AG08395 (cell line): ENCODE results near the gene DGKG.

ENCODE experiments used
- DNase-seq: peaks from one replicate; pipeline ENCODE4 v3.0.0; 2012; ENCODE audit warnings: mixed read lengths, low spot score

DGKG gene

DNA sequence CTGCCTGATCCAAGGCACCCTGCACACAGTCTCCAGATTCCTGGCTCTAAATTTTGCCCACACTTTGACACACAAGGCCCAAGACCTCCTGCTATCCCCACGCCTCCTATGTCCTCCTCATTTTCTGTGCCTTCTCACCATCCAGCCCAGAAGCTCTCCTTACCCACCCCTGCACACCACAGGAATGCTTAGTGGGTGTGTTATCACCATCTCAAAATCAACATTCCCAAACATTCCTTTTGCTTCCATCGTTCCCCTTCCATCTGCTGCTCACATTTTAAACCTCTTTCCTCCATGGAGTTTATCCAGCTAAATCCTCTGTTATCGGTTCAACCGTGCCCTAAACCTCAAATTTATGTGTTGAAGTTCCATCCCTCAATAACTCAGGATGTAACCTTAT is 43.9 kb downstream of the DGKG start:
- peak; percentile 37 for DNase-seq

DNA sequence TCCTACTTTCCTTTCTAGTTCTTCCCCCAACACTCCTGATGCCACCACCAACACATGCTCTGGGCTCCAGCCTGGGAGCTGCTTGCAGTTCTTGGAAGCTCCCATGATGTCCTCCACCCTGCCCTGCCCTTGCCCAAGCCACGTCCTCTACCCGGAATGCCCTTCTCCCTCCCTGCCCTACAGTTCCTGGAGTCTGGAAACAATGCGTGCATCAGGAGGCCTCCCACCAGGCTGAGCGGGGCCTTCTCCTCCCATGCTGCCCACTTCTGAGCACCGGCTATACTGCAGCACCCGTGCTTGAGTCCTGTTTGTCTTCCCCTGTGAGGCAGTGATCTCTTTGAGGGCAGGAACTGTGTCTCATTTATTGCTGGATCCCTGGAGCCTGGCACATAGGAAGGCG is 44.6 kb downstream of the DGKG start:
- DNase-seq = no peak

DNA sequence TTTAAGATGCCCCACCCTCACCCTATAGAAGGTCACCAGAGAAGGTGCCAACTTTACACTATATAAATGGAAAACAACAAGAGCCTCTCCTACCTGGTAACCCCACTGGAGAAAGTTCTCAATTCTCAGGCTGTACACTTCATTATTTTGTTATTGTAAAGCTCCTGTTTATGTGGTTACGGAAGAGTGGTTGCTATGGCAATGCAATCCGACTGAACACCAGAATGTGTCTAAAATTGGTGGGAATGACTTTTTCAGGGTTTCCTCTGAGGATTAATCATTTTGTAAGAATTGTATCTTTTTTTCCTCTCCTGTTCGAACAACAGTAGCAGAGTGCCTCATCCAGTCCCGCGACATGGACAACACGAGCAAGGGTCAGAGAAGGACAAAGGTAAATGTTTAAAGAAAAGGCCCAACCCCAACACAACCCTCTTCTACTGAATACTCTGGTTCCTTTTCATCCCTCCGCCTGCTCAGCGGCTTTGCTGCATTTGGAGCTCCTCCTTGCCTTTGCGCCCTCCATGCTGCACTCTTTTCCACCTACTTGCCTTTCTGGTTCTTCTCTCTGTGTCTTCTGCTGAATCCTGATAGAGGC is 45.3 kb downstream of the DGKG start:
- DNase-seq = no peak

DNA sequence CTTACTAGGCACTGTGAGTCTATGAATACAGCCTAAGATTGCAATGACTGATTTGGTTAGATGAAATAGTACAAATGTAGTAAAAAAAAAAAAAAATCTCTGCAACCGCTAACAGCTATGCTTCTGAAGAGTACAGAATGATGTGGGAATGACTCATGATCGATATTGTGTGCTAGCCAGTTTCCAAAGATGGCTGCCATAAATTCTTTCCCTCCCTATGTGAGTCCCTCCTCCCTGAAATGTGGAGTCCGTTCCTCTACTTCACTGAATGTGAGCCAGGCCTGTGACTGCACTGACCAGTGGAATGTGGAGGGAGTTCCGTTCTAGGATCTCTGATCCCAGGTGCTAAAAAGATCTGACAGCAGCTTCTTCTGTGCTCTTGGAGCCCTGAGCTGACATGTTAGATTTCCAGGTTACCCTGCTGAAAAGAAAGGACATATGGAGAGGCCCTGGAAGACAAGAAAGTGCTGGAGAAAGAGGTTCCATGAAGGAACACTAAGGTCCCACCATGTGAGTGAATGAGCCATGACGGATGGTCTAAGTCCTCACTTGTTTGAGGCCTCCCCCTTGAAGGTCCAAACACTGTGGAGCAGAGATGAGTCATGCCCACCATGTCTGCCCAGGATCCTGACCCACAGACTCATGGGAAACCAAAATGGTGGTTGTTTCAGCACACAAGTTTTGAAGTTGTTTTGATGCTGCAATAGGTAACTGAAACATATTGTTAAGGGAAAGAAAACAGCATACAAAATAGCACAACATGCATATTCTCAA is 46.3 kb downstream of the DGKG start:
- DNase-seq = peak; percentile 68

DNA sequence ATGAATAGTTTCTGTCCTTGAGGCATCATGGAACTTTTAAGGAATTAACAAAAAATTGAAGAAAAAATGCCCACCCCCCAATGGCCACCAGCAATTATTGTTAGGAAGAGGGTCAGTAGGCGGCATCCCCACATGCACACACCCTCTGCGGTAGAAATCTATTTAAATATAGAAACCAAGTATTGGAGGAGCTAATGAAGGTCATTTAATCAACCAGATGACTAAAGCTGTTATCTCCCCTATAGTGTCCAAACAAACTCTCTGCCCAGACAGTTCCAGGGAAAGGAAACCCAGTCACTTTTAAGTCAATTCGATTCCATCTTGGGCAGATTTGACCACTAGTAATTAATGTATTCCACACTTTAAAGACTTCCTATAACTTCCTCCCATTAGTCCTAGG is 47.1 kb downstream of the DGKG start:
- DNase-seq = no peak

DNA sequence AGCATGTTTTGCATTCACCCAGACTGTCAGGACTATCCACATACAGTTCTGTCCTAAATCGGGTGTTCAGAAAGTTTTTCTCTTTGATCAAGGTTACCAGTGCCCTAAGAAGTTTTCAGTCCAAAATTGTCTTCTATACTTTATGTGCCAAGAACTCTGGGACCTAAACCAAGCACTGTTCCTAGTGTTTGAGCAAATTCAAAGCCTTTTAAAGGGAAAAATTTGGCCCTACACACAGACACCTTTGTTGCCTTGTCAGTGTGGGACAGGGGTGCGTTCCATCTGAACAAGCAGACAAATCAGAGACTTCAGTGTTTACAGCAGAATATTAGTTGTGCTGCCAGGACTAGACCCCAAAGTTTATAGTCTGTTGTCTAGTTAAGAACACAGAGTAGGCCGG is 50.6 kb downstream of the DGKG start:
- no peak for DNase-seq

DNA sequence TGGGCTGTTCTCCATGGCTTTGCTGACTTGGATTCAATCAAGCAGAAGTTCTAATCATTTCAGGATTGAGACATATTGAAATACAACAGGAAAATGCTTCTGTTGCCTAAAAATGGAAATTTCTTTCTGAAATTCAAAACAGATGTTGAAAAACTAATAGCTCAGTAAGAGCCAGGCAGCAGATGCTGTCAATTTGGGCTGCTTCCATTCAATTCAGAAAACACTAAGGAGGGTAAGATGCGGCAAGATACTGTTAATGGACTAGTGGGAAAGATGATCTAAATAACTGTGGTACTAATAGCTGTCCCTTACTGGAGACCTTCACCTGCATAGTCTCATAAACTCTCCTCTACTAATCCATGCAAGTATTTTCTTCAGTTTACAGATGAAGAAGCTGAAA is 53.5 kb downstream of the DGKG start:
- no peak for DNase-seq

DNA sequence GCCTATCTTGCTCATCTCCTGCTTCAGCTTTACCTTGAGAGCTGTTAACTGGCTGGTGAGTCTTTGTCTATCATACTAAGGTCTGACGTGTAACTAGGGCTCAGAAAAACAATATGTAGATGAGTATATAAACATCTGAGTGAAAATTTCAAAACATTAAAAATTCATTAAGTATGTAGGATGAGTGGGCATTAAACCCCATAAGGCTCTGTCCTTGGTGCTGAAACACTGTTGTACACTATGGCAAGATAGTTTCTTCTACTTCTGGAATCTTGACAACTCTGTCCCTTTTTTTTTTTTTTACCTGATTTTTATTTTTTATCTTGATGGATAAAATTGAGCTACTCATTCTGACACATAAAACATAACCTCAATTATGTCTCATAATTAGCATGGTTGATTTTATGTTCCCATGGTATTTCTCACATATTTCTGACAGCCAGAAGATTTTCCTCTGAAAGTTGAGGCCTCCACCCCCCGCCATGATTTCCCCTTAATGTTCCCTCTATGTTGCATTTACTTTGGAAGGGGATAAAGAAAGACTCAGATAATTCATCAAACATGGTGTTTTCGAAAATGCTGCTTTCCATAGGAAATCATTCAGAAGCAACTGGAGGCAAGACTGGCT is 54.3 kb downstream of the DGKG start:
- no peak for DNase-seq

DNA sequence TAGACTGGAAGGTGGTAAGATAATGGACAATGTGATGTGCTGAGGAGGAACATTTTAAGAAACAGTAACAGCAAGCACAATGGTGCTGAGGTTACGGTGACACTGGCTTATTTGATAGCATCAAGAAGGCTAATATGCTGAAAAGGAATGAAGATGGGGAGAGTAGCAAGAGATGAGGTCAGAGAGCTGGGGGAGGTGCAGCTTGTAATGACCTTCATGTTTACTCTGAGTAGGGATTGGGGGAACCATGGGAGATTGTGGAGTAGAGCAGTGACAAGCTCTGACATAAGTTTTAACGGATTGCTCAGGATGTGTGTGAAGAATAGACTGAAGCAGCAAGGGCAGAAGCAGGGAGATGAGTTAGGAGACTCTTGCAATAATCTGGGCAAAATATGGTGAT is 56.7 kb downstream of the DGKG start:
- no peak for DNase-seq

DNA sequence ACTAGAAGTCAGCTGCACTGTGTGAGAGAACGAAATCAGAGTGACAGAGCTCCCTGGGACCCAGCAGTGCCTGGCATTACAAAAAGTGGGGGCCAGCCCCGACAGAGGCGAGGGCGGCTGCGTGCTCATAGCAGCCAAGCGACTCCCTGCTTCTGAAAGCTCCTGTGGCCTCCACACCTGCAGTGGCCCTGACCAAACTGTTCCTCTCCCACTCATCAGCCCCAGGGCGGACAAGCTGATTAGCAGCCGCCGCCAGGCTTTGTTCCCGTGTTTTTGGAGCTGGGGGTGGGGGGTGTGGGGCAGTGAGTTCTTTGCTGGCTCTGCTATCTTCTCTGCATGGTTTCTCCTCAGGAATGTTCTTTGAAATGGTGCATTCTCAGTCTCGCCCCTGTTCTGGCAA is 58.1 kb downstream of the DGKG start:
- DNase-seq = no peak

DNA sequence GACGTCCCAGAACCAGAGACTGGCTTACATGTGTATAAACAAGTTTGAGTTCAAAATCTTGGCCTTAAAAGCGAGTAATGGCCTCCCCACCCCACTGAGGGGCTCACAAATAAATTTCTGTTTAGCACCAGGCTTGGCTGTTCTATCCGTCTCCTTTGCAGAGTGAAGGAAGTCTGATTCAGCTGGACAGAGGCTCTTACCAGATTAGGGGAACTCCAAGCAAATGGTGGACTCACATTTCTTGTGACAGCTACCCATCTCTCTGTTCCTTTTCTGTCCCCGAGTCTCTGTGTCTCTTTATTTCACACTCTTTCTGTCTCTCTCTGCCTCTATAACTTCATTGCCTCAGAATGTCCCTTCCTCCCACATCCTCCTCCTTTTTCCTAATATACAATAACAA is 62.7 kb downstream of the DGKG start:
- DNase-seq = no peak

DNA sequence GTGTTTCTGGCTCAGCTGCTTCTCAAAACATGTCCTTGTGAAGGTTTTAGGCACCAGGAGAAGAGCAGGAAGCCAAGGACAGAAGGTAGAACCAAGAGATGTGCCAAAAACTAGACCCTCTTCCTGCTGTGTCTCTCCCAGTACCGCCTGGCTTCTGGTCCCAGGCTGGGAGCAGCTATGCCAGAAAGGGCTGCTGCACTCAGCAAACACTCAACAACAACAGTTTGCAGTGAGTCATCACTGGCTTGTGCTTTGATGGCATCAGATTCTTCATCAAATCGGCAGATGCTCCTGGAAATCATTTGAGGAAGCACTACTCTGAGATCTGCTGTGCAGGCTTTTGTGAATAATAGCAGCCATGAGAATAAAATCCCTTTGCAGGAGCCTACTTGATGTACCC is 63.2 kb downstream of the DGKG start:
- peak; percentile 66 for DNase-seq

DNA sequence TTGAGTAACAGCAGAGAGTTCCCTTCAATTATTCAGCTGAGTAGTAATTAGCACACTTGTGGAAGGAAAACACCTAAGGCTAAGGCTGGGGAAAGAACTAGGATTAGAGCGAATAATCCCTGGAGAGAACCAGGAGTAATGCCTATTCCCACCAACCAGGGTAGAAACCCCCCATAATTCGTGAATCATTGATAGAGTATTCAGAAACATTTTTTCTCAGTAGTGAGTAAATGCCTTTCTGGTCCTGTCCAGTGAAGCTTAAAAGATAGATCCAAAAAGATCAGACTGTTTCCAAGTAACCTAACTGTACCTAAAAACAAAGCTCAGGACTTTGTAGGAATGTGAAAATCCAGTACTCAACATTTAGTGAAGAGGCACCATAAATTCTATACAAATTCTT is 71.2 kb downstream of the DGKG start:
- no peak for DNase-seq

DNA sequence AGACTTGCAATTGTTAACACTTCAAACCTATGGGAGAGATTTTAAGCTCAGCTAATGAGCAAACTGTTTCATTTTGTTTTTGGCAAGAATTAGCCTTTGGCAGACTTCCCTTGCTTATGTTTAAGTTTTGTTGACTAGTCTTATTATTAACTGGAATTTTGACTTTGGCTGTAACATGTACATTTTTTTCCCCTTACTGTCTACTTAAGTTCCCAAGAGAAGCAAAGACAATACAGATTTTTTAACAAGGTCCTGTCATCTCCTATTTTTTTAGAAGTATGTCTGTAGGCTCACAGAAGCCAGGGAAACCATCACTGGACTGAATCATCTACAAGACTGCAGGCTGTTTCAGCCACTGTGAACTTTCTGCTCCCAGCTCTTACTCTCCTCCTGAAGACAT is 74.3 kb downstream of the DGKG start:
- peak; percentile 86 for DNase-seq

DNA sequence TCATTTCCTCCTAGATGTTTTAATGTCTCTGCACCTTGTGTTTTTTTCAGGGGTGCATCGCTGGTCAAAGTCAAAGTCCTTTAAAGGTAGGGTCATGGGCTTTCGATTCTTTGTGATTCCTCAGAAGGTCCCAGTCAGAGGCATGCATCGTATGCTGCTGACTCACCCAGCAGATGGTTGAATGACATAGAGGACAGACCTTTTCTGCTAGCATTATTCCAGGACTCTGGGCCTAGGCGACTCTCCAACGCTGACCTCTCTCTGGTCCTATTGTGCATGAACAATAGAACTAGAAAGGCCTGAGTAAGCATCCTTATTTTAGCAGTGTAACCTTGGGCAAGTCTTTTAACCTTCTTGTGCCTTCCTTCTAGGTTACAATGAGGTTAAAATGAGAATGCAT is 75.9 kb downstream of the DGKG start:
- no peak for DNase-seq

DNA sequence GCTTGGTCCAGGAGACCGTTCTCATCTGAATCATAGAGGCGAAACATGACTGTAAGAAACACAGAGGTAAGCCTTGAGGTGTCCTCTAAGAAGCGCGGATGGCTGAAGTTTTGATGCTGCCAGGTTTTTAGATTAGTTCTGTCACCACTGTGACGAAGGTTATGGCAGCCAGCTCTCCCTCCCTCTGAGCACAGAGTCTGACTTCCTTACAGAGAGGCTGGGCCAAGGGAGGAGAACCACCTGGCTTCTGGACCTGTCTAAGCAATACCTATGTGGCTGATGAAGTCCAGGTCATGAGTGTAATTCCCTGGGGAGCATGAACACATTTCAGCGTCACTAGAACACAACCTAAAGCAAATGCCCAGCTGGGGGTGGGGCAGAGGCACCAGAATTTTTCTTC is 77.4 kb downstream of the DGKG start:
- DNase-seq = no peak

DNA sequence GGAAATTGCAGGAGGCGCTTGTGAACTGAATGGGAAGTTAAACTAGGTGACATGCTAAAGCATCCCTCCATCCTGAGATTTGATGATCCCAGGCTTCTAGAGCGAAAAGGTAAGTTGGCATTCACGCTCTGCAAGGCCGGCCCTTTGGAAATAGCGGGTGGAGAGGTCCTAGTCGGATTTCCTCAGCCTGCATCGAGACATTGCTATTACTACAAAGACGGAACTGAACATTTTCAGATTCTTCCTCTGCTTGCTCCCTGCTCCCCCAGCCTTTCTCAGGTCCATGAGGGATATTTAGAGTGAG is 77.7 kb downstream of the DGKG start:
- DNase-seq = no peak

DNA sequence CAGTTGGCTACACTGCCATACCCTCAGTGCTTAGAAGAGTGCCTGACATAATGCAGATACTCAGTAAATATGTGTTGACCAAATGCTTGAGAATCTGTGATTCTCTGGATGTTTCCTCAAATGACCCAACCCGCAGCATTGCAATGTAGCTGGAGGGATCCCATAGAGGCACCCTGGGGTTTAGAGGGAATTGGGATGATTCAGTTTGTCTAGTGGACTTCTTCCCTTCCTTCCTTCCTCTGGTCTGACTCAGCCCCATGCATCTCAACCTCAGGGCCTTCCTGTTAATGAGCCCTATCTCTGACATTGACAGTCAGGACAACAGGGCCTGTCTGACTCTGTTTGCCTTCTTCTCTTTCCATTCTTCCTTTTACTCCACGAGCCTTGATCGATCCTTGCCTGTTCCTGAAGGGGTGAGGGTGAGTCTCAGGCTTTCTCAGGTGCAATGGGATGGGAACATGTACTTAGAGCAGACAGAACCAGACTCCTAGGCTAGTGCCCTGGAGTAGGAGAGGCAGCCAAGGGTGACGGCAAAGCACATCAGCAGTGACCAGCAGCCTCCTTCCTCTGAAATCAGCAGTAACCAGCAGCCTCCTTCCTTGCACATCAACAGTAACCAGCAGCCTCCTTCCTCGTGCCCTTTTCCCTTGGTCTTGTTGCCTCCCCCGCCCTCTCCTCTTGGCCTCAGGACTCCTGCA is 78.2 kb downstream of the DGKG start:
- DNase-seq = peak; percentile 71

DNA sequence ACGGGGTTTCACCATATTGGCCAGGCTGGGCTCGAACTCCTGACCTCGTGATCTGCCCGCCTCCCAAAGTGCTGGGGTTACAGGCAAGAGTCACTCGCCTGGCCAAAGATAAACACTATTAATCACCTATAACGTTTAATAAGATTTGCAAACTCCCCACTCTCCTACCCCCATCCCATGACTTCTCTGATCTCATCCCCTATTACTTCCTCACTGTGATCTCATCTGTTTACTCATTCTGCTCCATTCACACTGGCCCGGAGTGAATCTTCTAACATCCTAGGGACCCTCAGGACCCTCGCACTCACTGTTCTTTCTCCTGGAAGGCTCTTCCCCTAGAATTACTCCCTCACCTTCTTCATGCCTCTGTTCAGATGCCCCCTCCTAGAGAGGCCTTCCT is 78.9 kb downstream of the DGKG start:
- DNase-seq = no peak

DNA sequence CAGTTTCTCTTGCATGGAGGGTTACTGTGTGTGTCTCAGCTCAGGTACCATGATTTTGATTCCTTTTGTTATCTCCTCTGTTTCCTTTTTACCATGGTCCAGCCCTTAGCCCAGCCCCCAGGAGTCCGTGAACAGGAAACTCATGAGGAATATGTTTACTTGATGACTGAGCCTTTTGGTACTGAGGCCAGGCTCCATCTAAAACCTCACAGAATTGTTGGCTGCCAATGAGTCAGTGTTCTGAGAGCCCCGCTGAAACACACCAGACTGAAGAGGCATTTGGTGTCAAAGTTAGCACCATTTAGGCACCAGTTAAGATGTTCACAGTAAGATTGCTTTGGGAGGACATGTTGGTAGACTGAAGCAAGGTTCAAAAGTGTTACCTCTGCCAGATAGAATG is 80.9 kb downstream of the DGKG start:
- peak; percentile 71 for DNase-seq

DNA sequence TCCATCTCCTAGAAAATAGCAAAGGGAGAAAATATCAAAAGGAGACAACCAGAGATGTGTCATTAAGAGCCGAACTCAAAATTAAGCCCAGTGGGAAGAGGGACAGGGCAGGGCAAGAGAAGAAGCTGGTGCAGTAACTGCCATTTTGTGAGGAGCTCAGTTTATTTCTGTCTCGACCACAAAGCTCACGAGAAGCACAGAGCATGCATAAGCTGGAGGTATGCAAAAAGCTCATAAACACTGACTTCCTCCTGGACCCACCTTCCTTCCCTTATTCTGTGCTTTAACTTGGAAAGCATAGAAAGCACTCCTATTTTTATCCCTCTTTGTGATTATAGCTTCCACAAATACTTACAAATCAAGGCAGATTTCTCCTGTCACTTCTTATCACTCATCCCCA is 81.3 kb downstream of the DGKG start:
- DNase-seq = no peak

DNA sequence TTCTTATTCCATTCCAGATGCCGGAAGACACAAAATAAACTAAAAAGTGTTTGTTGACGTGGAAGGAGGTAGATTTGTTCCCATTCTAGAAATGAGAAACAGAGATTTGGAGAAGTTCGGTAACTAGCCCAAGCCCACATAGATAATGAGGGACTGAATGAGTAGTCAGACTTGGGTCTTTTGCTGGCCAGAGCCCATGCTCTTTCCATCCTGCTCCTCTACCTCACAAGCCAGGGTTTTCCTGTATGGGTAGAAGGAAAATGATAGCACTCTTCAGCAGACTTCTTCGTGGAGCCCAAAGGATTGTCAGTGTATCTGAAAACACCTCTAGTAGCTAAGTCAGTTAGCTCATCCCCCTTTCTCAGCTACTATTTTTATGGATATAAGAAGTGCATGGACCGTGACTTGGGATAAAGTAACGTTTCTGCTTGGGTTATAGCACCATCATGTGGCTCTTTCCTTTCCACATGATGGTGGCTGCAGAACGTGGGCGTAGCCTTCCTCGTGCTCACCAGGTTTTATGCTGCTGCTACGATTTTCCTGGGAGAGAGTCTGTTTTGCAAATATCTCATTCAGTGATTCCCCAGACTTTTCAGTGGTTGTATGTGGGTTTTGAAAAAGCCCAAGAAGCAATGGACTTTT is 84.6 kb downstream of the DGKG start:
- peak; percentile 62 for DNase-seq

DNA sequence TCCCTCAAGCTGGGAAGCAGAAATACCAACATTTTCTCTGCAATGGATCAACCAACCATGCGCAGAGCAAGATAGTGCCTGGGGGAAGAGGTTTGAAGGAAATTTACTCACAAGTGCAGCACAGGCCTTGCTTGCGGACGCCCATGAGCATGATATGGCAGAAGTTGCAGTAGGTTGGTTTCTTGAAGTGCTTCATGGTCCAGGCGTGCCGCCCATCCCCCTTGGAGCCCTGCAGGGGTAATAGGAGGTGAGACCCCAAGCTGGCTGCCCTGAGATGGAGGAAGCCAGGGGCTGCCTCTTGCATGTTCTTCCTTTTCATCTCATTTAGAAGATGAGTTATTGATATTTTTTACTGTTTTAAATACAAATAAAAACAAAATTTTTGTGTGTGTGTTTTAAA is 86.6 kb downstream of the DGKG start:
- no peak for DNase-seq
